HEK293T (cell line): ENCODE results near the gene ANKS1B.

Experiments used
- ARNT ChIP-seq: fragments of 450-650 bp; IDR thresholded peaks from 2 replicates; pipeline ENCODE4 v1.6.1; 2017; ENCODE audit warnings: mild to moderate bottlenecking
- FOXA1 ChIP-seq: fragments of 450-650 bp; IDR thresholded peaks from 2 replicates; pipeline ENCODE4 v1.6.1; 2016; ENCODE audit warnings: mild to moderate bottlenecking
- LEF1 ChIP-seq: fragments of 450-650 bp; IDR thresholded peaks from 2 replicates; pipeline ENCODE4 v1.6.1; 2017; ENCODE audit warnings: mild to moderate bottlenecking, borderline replicate concordance
- TARDBP ChIP-seq: fragments of 450-650 bp; IDR thresholded peaks from 2 replicates; pipeline ENCODE4 v1.6.1; 2016

- TF ChIP-seq TARDBP (no peak), LEF1 (no peak), ARNT (no peak), FOXA1 (no peak)
Measured at GRCh38 chr12:98793121-98793520, 1191.6 kb downstream of the ANKS1B start.
